Nasal cavity respiratory epithelium epithelial cell of viscerocranial mucosa (primary cell): ENCODE measurements around the gene HLA-E. TPM values are rescaled to one million over a fixed set of nuclear protein-coding genes. Genes with fewer than 3 reads are reported as not detected.

Source experiments
- total RNA-seq: library from RNA; depleted of rRNA; stranded (reverse); fragments of >200 nt; gene quantifications from 2 replicates; pipeline ENCODE4 v1.2.3, GENCODE V29; 2014

Gene HLA-E
- total RNA-seq, result 157 and 192 TPM in 2 replicates

DNA sequence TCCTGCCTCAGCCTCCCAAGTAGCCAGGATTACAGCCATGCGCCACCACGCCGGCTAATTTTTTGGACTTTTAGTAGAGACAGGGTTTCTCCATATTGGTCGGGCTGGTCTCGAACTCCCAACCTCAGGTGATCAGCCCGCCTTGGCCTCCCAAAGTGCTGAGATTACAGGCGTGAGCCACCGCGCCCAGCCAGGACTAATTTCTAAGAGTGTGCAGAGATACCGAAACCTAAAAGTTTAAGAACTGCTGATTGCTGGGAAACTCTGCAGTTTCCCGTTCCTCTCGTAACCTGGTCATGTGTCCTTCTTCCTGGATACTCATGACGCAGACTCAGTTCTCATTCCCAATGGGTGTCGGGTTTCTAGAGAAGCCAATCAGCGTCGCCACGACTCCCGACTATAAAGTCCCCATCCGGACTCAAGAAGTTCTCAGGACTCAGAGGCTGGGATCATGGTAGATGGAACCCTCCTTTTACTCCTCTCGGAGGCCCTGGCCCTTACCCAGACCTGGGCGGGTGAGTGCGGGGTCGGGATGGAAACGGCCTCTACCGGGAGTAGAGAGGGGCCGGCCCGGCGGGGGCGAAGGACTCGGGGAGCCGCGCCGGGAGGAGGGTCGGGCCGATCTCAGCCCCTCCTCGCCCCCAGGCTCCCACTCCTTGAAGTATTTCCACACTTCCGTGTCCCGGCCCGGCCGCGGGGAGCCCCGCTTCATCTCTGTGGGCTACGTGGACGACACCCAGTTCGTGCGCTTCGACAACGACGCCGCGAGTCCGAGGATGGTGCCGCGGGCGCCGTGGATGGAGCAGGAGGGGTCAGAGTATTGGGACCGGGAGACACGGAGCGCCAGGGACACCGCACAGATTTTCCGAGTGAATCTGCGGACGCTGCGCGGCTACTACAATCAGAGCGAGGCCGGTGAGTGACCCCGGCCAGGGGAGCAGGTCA is at the start of gene HLA-E:
Gene HLA-E (plus strand): TSS at position 429 of the 945 bp plus-strand sequence. CDS start 23 bp downstream, at position 452.

Other genes with a start within 250 kb of the HLA-E start
- 13.0 and 14.7 TPM in 2 replicates for gene TRIM39, start 162.6 kb upstream of the HLA-E start, total RNA-seq
- 27.0 and 52.6 TPM in 2 replicates for gene RPP21, start 144.4 kb upstream of the HLA-E start, total RNA-seq
- 30.9 and 31.4 TPM in 2 replicates for gene GNL1, start 67.0 kb downstream of the HLA-E start, total RNA-seq
- gene PRR3, start 67.8 kb downstream of the HLA-E start, total RNA-seq, result 3.1 and 4.3 TPM in 2 replicates
- gene ABCF1, start 81.9 kb downstream of the HLA-E start, total RNA-seq, result 42.0 and 70.8 TPM in 2 replicates
- gene PPP1R10, start 127.7 kb downstream of the HLA-E start, total RNA-seq, result 16.4 and 22.2 TPM in 2 replicates
- 32.7 and 94.3 TPM in 2 replicates for gene MRPS18B, start 128.3 kb downstream of the HLA-E start, total RNA-seq
- gene ATAT1, start 137.4 kb downstream of the HLA-E start, total RNA-seq, result 1.4 and 5.1 TPM in 2 replicates
- 3.1 and 3.8 TPM in 2 replicates for gene C6orf136, start 157.6 kb downstream of the HLA-E start, total RNA-seq
- gene DHX16, start 183.5 kb downstream of the HLA-E start, total RNA-seq, result 43.7 and 45.3 TPM in 2 replicates
- gene PPP1R18, start 197.1 kb downstream of the HLA-E start, total RNA-seq, result 40.7 and 56.9 TPM in 2 replicates
- 0.34 and 2.0 TPM in 2 replicates for gene NRM, start 201.5 kb downstream of the HLA-E start, total RNA-seq
- gene MDC1, start 227.8 kb downstream of the HLA-E start, total RNA-seq, result 4.4 and 7.2 TPM in 2 replicates
- gene TUBB, start 230.8 kb downstream of the HLA-E start, total RNA-seq, result 88.5 and 229 TPM in 2 replicates